Aortic smooth muscle cell (primary cell): ENCODE data around the gene LYPD1. TPM values are rescaled to one million over a fixed set of nuclear protein-coding genes. Genes with fewer than 3 reads are reported as not detected.

Experiments used
- total RNA-seq: library from RNA; depleted of rRNA; stranded (reverse); fragments of >200 nt; gene quantifications from 2 replicates; pipeline ENCODE4 v1.2.3, GENCODE V29; 2014

LYPD1 gene
- total RNA-seq = 11.4 and 21.7 TPM in 2 replicates

DNA sequence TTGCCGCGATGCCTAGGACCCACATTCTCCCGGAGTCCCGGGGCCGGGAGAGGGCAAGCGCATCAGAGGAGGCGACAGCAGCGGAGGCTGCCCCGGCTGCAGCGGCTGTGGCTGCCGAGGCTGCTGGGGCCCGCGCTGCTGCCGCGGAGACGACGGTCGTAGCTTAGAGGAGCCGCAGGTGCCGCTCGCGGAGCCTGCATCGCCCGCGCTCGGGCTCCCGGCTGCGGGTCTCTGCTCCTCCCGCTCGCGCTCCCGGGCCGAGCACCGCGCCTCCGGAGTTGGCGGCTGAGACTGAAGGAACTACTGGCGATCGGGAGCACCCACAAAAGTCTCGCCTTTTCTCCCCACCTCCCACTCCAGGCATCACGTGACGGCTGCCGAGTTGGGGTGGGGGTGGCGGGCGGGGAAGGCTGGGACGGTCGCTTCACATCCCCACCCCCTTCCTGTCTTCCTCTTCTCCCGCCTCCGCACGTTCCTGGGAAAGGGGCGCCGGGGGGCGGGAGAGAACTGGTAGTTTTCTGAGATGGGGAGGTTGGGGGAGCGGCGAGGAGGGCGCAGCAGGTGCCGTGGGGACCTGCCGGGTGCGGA, at the start of gene LYPD1:
Gene LYPD1 (minus strand): TSS at position 298 of the 588 bp plus-strand sequence. CDS start 273 bp downstream, at position 25.

